CD4-positive, alpha-beta T cell treated with Interleukin-15 for 1 hour (primary cell): Measurements from ENCODE around the gene PLK2.

Experiments
- DNase-seq: peaks from one replicate; pipeline ENCODE4 v3.0.0-alpha.2; 2020

The PLK2 gene

GRCh38 chr5:58460002-58460731 lies at the start of gene PLK2:
TSS of gene PLK2 (minus strand) at chr5:58460086. CDS start at chr5:58459959, 127 bp downstream.
- DNase-seq = peak; percentile 91

GRCh38 chr5:58507715-58508114 lies 47.8 kb upstream of the PLK2 start:
- DNase-seq = no peak

- DNase-seq = no peak
Measured at GRCh38 chr5:58505971-58506640, 46.2 kb upstream of the PLK2 start.

GRCh38 chr5:58505502-58505901 lies 45.6 kb upstream of the PLK2 start:
- no peak for DNase-seq

- no peak for DNase-seq
Measured at GRCh38 chr5:58504766-58505165, 44.9 kb upstream of the PLK2 start.

GRCh38 chr5:58503390-58504046 lies 43.6 kb upstream of the PLK2 start:
- no peak for DNase-seq

- no peak for DNase-seq
Measured at GRCh38 chr5:58501778-58502417, 42.0 kb upstream of the PLK2 start.

GRCh38 chr5:58499941-58500340 lies 40.1 kb upstream of the PLK2 start:
- DNase-seq = no peak

GRCh38 chr5:58499231-58499630 lies 39.3 kb upstream of the PLK2 start:
- DNase-seq = no peak

GRCh38 chr5:58498340-58498942 lies 38.6 kb upstream of the PLK2 start:
- no peak for DNase-seq

- no peak for DNase-seq
Measured at GRCh38 chr5:58497921-58498320, 38.0 kb upstream of the PLK2 start.

GRCh38 chr5:58497386-58497785 lies 37.5 kb upstream of the PLK2 start:
- DNase-seq = no peak

- DNase-seq = no peak
Measured at GRCh38 chr5:58496488-58496887, 36.6 kb upstream of the PLK2 start.

- DNase-seq = no peak
Measured at GRCh38 chr5:58493141-58493540, 33.3 kb upstream of the PLK2 start.

- no peak for DNase-seq
Measured at GRCh38 chr5:58491216-58491892, 31.5 kb upstream of the PLK2 start, which contains the start of gene GAPT. TSS of gene GAPT (plus strand) at chr5:58491435. CDS start at chr5:58494537, 3,102 bp downstream.

GRCh38 chr5:58490402-58491050 lies 30.6 kb upstream of the PLK2 start:
- no peak for DNase-seq

GRCh38 chr5:58486290-58486689 lies 26.4 kb upstream of the PLK2 start:
- no peak for DNase-seq

GRCh38 chr5:58484505-58484904 lies 24.6 kb upstream of the PLK2 start:
- no peak for DNase-seq

- no peak for DNase-seq
Measured at GRCh38 chr5:58482536-58482935, 22.6 kb upstream of the PLK2 start.

GRCh38 chr5:58481828-58482227 lies 21.9 kb upstream of the PLK2 start:
- DNase-seq = no peak

- DNase-seq = no peak
Measured at GRCh38 chr5:58481066-58481676, 21.3 kb upstream of the PLK2 start.
